Caco-2 (cell line): Measurements from ENCODE around the gene SORBS2. TPM values are rescaled to one million over a fixed set of nuclear protein-coding genes. Genes with fewer than 3 reads are reported as not detected.
A peak's percentile ranks its signal among the peaks of the same experiment; 100 is the strongest.
"Not testable (repeated sequence)": the region's sequence is repeated elsewhere in the genome, so short reads cannot be mapped to it uniquely, and the experiment has no call there.

Source experiments
- Bru-seq: library from RNA; stranded (reverse); fragments of 400-500 nt; gene quantifications from one replicate; lab custom pipeline; 2021; lab: Mats Ljungman, UMichigan
- BruChase-seq, 2 experiments: library from RNA; stranded (reverse); fragments of 400-500 nt; gene quantifications; one replicate each; lab custom pipeline; 2021; lab: Mats Ljungman, UMichigan
- BruUV-seq: library from RNA; stranded (reverse); fragments of 400-500 nt; replicated peaks from 2 replicates; lab custom pipeline; 2021; lab: Mats Ljungman, UMichigan
- CTCF ChIA-PET: fragments of 300-600 bp; sonication (Branson Sonifier 250); formaldehyde crosslinking; loops from one replicate; lab custom pipeline; 2022; ENCODE audit warnings: antibody characterized with exemption; lab: Charles Lee
- POLR2A ChIA-PET: fragments of 300-600 bp; sonication (Branson Sonifier 250); formaldehyde crosslinking; loops from one replicate; lab custom pipeline; 2022; ENCODE audit warnings: antibody characterized with exemption; lab: Charles Lee
- DNase-seq, 2 experiments: peaks; one replicate each; pipeline versions ENCODE4 v3.0.0 to v3.0.0-alpha.2; 2020 to 2022
- H3K27me3 ChIP-seq: replicated peaks from 2 replicates; pipeline ENCODE4 v1.6.0; 2011; ENCODE audit warnings: low read length; ENCODE audit not compliant: control insufficient read depth, insufficient read depth
- H3K36me3 ChIP-seq: 2 replicates; pipeline ENCODE4 v1.5.1; 2011; ENCODE audit warnings: low read length; ENCODE audit not compliant: control insufficient read depth, insufficient read depth
- H3K4me1 ChIP-seq: fragments of 250-450 bp; sonication (Bioruptor Pico); 2 replicates; pipeline ENCODE4 v1.5.1; 2020; ENCODE audit warnings: mild to moderate bottlenecking
- H3K4me3 ChIP-seq: 2 replicates; pipeline ENCODE4 v1.5.1; 2011; ENCODE audit warnings: low read depth, mild to moderate bottlenecking, control low read depth, low read length
- H3K9me3 ChIP-seq: fragments of 250-450 bp; sonication (Bioruptor Pico); 2 replicates; pipeline ENCODE4 v1.5.1; 2020; ENCODE audit warnings: mild to moderate bottlenecking, moderate library complexity
- H3K27ac Mint-ChIP-seq: one replicate; pipeline ENCODE4 v1.8.0; 2022; ENCODE audit warnings: mixed read lengths; ENCODE audit not compliant: unreplicated experiment
- H3K27me3 Mint-ChIP-seq: one replicate; pipeline ENCODE4 v1.8.0; 2022; ENCODE audit warnings: mixed read lengths; ENCODE audit not compliant: insufficient read depth, unreplicated experiment
- H3K36me3 Mint-ChIP-seq: one replicate; pipeline ENCODE4 v1.8.0; 2022; ENCODE audit warnings: mild to moderate bottlenecking, mixed read lengths; ENCODE audit not compliant: insufficient read depth, unreplicated experiment
- H3K4me1 Mint-ChIP-seq: one replicate; pipeline ENCODE4 v1.8.0; 2022; ENCODE audit warnings: low read depth, mixed read lengths; ENCODE audit not compliant: unreplicated experiment
- H3K4me3 Mint-ChIP-seq: one replicate; pipeline ENCODE4 v1.8.0; 2022; ENCODE audit warnings: mild to moderate bottlenecking, moderate library complexity, mixed read lengths; ENCODE audit not compliant: unreplicated experiment
- H3K9me3 Mint-ChIP-seq: one replicate; pipeline ENCODE4 v1.8.0; 2022; ENCODE audit warnings: mixed read lengths; ENCODE audit not compliant: unreplicated experiment
- intact Hi-C: fragments of 100-400 bp; cut with micrococcal nuclease; formaldehyde crosslinking; loops from one replicate; pipeline ENCODE4 v1.10.0; 2022; ENCODE audit not compliant: unreplicated experiment
- long read RNA-seq: library from polyadenylated mRNA; stranded (forward); transcript quantifications from one replicate; pipeline ENCODE4 v2.0.0, GENCODE V29; 2022
- total RNA-seq: library from RNA; stranded (reverse); gene quantifications from 2 replicates; pipeline ENCODE4 v1.2.3, GENCODE V29; 2022
- TF ChIP-seq, protein P1 (sequence below), 2 experiments: fragments of 200-600 bp in 1 of 2; IDR thresholded peaks; 1 replicate in 1 of 2; 2 replicates in 1 of 2; pipeline versions ENCODE4 v1.5.1 to v1.8.0; 2011 to 2022; ENCODE audit warnings: antibody characterized with exemption in 1 of 2, control low read depth in 1 of 2, inconsistent platforms in 1 of 2, low read depth in 1 of 2, low read length in 1 of 2, mild to moderate bottlenecking in 1 of 2, moderate library complexity in 1 of 2; ENCODE audit not compliant: insufficient read depth in 1 of 2, severe bottlenecking in 1 of 2, unreplicated experiment in 1 of 2

SORBS2 gene, protein sequence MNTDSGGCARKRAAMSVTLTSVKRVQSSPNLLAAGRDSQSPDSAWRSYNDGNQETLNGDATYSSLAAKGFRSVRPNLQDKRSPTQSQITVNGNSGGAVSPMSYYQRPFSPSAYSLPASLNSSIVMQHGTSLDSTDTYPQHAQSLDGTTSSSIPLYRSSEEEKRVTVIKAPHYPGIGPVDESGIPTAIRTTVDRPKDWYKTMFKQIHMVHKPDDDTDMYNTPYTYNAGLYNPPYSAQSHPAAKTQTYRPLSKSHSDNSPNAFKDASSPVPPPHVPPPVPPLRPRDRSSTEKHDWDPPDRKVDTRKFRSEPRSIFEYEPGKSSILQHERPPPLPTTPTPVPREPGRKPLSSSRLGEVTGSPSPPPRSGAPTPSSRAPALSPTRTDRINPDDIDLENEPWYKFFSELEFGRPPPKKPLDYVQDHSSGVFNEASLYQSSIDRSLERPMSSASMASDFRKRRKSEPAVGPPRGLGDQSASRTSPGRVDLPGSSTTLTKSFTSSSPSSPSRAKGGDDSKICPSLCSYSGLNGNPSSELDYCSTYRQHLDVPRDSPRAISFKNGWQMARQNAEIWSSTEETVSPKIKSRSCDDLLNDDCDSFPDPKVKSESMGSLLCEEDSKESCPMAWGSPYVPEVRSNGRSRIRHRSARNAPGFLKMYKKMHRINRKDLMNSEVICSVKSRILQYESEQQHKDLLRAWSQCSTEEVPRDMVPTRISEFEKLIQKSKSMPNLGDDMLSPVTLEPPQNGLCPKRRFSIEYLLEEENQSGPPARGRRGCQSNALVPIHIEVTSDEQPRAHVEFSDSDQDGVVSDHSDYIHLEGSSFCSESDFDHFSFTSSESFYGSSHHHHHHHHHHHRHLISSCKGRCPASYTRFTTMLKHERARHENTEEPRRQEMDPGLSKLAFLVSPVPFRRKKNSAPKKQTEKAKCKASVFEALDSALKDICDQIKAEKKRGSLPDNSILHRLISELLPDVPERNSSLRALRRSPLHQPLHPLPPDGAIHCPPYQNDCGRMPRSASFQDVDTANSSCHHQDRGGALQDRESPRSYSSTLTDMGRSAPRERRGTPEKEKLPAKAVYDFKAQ (N-terminal part only)
- total RNA-seq = 47.7 and 59.7 TPM in 2 replicates
- Bru-seq, nascent RNA = percentile 75 among the genes with signal in this experiment
- BruChase-seq, experiment 1, labeled RNA remaining after a 2-hour chase = percentile 62 among the genes with signal in this experiment
- BruChase-seq, experiment 2, labeled RNA remaining after a 6-hour chase = percentile 55 among the genes with signal in this experiment
- long read RNA-seq, full-length matches to known transcripts = 4 of 31 reads
- long read RNA-seq, partial matches to known transcripts = 3 of 31 reads
- long read RNA-seq, other reads (novel, unspliced or antisense) = 24 of 31 reads

DNA sequence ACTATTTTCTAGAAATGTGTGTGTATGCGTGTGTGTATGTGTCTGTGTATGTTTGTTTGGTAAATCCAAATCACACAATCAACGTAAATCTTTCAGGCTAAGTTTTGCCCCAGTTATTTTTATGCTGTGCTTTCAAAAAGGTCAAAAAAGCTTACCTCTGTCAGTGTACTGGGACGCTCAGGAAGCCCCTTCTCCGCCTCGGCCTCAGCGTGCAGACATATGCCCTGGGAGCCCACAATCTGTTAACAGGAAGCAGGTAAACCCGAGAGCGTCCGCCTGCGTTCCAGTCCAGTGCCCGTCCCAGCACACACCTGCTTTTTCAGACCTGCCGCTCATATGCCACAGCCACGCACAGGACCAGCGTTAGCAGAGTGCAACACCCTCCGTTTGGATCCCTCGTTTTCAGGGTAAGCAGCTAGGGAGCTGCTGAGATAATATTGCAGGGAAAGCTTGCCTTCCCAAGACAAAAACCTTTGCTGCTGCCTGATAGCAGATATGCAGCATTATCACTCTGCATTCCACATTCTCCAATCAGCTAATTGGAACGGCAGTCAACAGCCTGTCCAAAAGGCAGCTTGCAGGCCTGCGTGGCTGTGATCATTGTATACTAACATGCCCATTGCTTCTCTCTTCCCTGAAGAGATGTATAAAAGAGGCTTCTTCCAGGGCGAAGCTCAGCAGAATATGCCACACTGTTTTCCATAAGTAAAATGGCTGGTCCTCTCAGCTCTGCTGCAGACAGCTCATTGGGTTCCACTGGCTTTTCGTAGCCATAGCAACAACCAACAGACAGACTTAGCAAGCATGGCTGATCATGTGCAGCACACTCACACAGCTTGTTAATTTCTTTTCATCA is at the start of gene SORBS2:
Gene SORBS2 (minus strand): TSS at position 686 of the 856 bp plus-strand sequence. CDS start 121,623 bp downstream, outside the sequence.
- H3K36me3 Mint-ChIP-seq = peaks cover 4% of the 10 kb centered on the region
- no TSS peak for BruUV-seq
- peak within 1 kb of the TSS; percentile 93 for H3K27ac Mint-ChIP-seq
- DNase-seq = peak; percentile 74
- TF ChIP-seq, protein P1, sequence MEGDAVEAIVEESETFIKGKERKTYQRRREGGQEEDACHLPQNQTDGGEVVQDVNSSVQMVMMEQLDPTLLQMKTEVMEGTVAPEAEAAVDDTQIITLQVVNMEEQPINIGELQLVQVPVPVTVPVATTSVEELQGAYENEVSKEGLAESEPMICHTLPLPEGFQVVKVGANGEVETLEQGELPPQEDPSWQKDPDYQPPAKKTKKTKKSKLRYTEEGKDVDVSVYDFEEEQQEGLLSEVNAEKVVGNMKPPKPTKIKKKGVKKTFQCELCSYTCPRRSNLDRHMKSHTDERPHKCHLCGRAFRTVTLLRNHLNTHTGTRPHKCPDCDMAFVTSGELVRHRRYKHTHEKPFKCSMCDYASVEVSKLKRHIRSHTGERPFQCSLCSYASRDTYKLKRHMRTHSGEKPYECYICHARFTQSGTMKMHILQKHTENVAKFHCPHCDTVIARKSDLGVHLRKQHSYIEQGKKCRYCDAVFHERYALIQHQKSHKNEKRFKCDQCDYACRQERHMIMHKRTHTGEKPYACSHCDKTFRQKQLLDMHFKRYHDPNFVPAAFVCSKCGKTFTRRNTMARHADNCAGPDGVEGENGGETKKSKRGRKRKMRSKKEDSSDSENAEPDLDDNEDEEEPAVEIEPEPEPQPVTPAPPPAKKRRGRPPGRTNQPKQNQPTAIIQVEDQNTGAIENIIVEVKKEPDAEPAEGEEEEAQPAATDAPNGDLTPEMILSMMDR (IDR thresholded peaks at IDR 0.05; ENCODE audit: insufficient read depth in 1 of 2, low read depth in 1 of 2, low read length in 1 of 2, severe bottlenecking in 1 of 2, unreplicated experiment in 1 of 2) = no peak
- H3K4me3 ChIP-seq = peak within 1 kb of the TSS; percentile 55
- peaks cover 26% of the 10 kb centered on the region for H3K4me1 Mint-ChIP-seq
- ChIA-PET CTCF (interaction anchor here (0.8 to 1.1 kb wide), 4 partner anchors 19 to 227 kb away, joined by 3 to 5 read pairs (median 4); no protein-coding TSS in a partner anchor), POLR2A (interaction anchor here (0.6 to 1.4 kb wide), 2 partner anchors 14 to 18 kb away, joined by 3 to 13 read pairs; no protein-coding TSS in a partner anchor)
- H3K36me3 ChIP-seq = no peaks in the 10 kb centered on the region
- peaks cover 12% of the 10 kb centered on the region for H3K4me1 ChIP-seq
- no peaks in the 10 kb centered on the region for H3K27me3 ChIP-seq
- no peaks in the 10 kb centered on the region for H3K9me3 Mint-ChIP-seq
- intact Hi-C loops = loop anchor here (1.0 to 2.0 kb wide), 4 partner anchors 19 to 210 kb away; no protein-coding TSS in a partner anchor
- no peaks in the 10 kb centered on the region for H3K9me3 ChIP-seq
- peak within 1 kb of the TSS; percentile 90 for H3K4me3 Mint-ChIP-seq
- H3K27me3 Mint-ChIP-seq = no peaks in the 10 kb centered on the region

DNA sequence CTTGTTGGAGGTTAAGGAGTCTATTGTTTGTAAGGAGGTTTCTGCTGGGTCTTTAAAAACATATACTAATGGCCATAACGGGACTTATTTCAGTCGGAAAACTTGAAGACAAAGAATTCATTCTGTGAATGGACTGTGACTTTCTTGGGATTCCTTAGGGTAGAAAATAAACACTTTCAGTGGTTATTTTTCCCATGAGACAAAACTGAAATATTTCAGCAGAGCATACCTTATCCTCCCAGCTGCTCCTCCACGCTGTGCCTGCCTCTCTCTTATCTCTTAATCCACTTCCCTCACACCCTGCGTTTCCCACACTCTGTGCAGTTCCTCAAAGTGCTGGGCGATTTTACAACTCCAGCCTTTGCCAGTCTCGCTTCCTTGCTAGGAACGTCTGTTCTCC is 47.1 kb upstream of the SORBS2 start:
- no peak for DNase-seq
- POLR2A ChIA-PET = no interaction called here
- CTCF ChIA-PET = no interaction called here
- Histone ChIP-seq H3K4me3 (no peak overlapping the region), H3K27me3 (no peaks in the 10 kb centered on the region), H3K4me1 (peaks cover 12% of the 10 kb centered on the region; the same call in 1 of the 2 replicates), H3K9me3 (peaks cover 14% of the 10 kb centered on the region; the same call in 1 of the 2 replicates), H3K36me3 (no peaks in the 10 kb centered on the region)
- H3K4me1 Mint-ChIP-seq = peaks cover 7% of the 10 kb centered on the region
- H3K36me3 Mint-ChIP-seq = no peaks in the 10 kb centered on the region
- H3K27ac Mint-ChIP-seq = no peak overlapping the region
- H3K9me3 Mint-ChIP-seq = peaks cover 28% of the 10 kb centered on the region
- TF ChIP-seq, protein P1 (IDR thresholded peaks at IDR 0.05; ENCODE audit: insufficient read depth in 1 of 2, low read depth in 1 of 2, low read length in 1 of 2, severe bottlenecking in 1 of 2, unreplicated experiment in 1 of 2) = no peak
- H3K27me3 Mint-ChIP-seq = no peaks in the 10 kb centered on the region
- no peak overlapping the region for H3K4me3 Mint-ChIP-seq
- BruUV-seq = no TSS peak
- intact Hi-C loops = no loop called here

DNA sequence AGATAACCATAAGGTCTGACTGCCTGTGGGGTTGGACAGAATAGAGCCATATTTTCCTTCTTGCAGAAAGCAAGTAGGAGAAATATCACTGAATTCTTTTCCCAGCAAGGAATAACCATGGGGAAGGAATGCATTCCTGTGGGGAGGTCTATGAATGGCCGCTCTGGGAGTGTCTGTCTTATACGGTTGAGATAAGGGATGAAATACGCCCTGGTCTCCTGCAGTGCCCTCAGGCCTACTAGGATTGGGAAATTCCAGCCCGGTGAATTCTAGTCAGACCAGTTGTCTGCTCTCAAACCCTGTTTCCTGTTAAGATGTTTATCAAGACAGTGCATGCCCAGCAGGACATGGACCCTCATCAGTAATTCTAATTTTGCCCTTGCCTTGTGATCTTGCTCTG is 45.6 kb upstream of the SORBS2 start:
- CTCF ChIA-PET, POLR2A ChIA-PET, H3K4me3 Mint-ChIP-seq, H3K4me1 Mint-ChIP-seq, intact Hi-C loops, H3K36me3 ChIP-seq, H3K4me3 ChIP-seq, BruUV-seq, H3K4me1 ChIP-seq, H3K27me3 Mint-ChIP-seq, H3K36me3 Mint-ChIP-seq, H3K27me3 ChIP-seq, H3K27ac Mint-ChIP-seq: not testable (repeated sequence)
- peak in 1 of 2 experiments; percentile 42 for DNase-seq
- H3K9me3 ChIP-seq = peaks cover 14% of the 10 kb centered on the region; the same call in 1 of the 2 replicates
- peaks cover 28% of the 10 kb centered on the region for H3K9me3 Mint-ChIP-seq
